Measurements from ENCODE around the gene NCAPH2. TPM values are rescaled to one million over a fixed set of nuclear protein-coding genes. Genes with fewer than 3 reads are reported as not detected.

The NCAPH2 gene
- total and polyA plus RNA-seq, 9 of the 15 experiments (the other 6 are each of a cell fraction or from before 2014, with no cell fraction given): 3.6 to 88.6 (median 32.4) TPM

DNA sequence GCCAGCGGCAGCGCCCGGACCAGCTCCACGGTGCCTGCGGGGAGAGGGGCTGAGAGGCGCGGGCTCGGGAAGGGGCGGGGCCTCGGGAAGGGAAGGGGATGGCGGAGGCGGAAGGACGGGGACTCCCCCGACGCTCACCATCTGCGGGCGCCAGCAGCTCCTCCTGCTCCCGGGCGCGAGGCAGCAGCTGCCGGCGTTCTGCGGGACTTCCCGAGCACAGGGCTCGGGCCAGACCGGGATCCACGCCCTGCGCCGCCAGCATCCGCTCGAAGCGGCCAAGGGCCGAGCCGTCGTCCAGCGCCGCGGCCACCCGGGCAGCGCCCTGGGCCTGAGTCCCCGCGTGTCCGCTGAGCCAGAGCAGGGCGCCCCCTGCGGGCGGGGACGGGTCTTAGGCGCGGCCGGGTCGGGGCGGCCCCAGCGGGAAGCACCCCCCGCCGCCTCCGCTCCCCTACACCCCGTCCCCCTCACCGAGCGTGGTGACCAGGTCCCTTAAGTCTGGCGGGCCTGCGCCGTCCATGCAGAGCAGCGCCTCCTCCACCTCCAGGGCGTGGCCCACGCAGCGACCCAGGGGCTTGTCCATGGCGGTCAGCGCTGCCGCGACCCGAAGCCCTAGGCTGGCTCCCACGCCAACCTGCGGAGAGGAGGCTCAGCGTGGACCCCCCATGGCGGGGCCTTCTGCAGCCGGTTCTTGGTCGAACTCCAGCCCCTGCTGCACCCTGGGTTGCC, 18.2 kb downstream of the NCAPH2 start (continued):
- TF ChIP-seq, protein P1, sequence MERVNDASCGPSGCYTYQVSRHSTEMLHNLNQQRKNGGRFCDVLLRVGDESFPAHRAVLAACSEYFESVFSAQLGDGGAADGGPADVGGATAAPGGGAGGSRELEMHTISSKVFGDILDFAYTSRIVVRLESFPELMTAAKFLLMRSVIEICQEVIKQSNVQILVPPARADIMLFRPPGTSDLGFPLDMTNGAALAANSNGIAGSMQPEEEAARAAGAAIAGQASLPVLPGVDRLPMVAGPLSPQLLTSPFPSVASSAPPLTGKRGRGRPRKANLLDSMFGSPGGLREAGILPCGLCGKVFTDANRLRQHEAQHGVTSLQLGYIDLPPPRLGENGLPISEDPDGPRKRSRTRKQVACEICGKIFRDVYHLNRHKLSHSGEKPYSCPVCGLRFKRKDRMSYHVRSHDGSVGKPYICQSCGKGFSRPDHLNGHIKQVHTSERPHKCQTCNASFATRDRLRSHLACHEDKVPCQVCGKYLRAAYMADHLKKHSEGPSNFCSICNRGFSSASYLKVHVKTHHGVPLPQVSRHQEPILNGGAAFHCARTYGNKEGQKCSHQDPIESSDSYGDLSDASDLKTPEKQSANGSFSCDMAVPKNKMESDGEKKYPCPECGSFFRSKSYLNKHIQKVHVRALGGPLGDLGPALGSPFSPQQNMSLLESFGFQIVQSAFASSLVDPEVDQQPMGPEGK (CRISPR knock-in tag; IDR thresholded peaks at IDR 0.05; ENCODE audit: borderline replicate concordance): no peak
- no peak for TF ChIP-seq ZNF445 (CRISPR knock-in tag; IDR thresholded peaks at IDR 0.05; ENCODE audit: low read depth)
- TF ChIP-seq CBFB (CRISPR knock-in tag; IDR thresholded peaks at IDR 0.05): no peak
- TF ChIP-seq, protein P2, sequence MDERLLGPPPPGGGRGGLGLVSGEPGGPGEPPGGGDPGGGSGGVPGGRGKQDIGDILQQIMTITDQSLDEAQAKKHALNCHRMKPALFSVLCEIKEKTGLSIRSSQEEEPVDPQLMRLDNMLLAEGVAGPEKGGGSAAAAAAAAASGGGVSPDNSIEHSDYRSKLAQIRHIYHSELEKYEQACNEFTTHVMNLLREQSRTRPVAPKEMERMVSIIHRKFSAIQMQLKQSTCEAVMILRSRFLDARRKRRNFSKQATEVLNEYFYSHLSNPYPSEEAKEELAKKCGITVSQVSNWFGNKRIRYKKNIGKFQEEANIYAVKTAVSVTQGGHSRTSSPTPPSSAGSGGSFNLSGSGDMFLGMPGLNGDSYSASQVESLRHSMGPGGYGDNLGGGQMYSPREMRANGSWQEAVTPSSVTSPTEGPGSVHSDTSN (CRISPR knock-in tag; IDR thresholded peaks at IDR 0.05; ENCODE audit: low read depth): no peak
- TF ChIP-seq, protein P2 (tag; conservative IDR thresholded peaks at IDR 0.05; ENCODE audit: low read depth): no peak
- TF ChIP-seq MCM3 (IDR thresholded peaks at IDR 0.05): no peak
- TF ChIP-seq ZFX (CRISPR knock-in tag; IDR thresholded peaks at IDR 0.05): peak; percentile 77
- no peak for TF ChIP-seq ZC3H8 (IDR thresholded peaks at IDR 0.05)
- TF ChIP-seq ZNF174 (CRISPR knock-in tag; IDR thresholded peaks at IDR 0.05): no peak
- TF ChIP-seq, protein P3, sequence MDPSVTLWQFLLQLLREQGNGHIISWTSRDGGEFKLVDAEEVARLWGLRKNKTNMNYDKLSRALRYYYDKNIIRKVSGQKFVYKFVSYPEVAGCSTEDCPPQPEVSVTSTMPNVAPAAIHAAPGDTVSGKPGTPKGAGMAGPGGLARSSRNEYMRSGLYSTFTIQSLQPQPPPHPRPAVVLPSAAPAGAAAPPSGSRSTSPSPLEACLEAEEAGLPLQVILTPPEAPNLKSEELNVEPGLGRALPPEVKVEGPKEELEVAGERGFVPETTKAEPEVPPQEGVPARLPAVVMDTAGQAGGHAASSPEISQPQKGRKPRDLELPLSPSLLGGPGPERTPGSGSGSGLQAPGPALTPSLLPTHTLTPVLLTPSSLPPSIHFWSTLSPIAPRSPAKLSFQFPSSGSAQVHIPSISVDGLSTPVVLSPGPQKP (CRISPR knock-in tag; IDR thresholded peaks at IDR 0.05): no peak
- TF ChIP-seq CSDE1 (IDR thresholded peaks at IDR 0.05): no peak
- TF ChIP-seq BCOR (IDR thresholded peaks at IDR 0.05): no peak
- TF ChIP-seq JUNB (CRISPR knock-in tag; conservative IDR thresholded peaks at IDR 0.05): no peak
- no peak for TF ChIP-seq BMI1 (IDR thresholded peaks at IDR 0.05; ENCODE audit: low read length)
- no peak for TF ChIP-seq EZH2 (IDR thresholded peaks at IDR 0.05; ENCODE audit: borderline replicate concordance, low read depth, low read length)
- TF ChIP-seq ATF1 (CRISPR knock-in tag; IDR thresholded peaks at IDR 0.05): no peak
- TF ChIP-seq ATF1 (tag; IDR thresholded peaks at IDR 0.05): 0 out of 2 replicates have a peak, but pooled peaks have one; percentile 17
- TF ChIP-seq POLR2AphosphoS5 (IDR thresholded peaks at IDR 0.05; ENCODE audit: control insufficient read depth, insufficient read depth, low read depth, low read length): no peak
- TF ChIP-seq, protein P4, sequence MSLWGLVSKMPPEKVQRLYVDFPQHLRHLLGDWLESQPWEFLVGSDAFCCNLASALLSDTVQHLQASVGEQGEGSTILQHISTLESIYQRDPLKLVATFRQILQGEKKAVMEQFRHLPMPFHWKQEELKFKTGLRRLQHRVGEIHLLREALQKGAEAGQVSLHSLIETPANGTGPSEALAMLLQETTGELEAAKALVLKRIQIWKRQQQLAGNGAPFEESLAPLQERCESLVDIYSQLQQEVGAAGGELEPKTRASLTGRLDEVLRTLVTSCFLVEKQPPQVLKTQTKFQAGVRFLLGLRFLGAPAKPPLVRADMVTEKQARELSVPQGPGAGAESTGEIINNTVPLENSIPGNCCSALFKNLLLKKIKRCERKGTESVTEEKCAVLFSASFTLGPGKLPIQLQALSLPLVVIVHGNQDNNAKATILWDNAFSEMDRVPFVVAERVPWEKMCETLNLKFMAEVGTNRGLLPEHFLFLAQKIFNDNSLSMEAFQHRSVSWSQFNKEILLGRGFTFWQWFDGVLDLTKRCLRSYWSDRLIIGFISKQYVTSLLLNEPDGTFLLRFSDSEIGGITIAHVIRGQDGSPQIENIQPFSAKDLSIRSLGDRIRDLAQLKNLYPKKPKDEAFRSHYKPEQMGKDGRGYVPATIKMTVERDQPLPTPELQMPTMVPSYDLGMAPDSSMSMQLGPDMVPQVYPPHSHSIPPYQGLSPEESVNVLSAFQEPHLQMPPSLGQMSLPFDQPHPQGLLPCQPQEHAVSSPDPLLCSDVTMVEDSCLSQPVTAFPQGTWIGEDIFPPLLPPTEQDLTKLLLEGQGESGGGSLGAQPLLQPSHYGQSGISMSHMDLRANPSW (CRISPR knock-in tag; IDR thresholded peaks at IDR 0.05): no peak
- 0 out of 2 replicates have a peak, but pooled peaks have one; percentile 32 for TF ChIP-seq DPF2 (IDR thresholded peaks at IDR 0.05)
- TF ChIP-seq OTX1 (CRISPR knock-in tag; IDR thresholded peaks at IDR 0.05): no peak
- no peak for TF ChIP-seq HDAC6 (IDR thresholded peaks at IDR 0.05; ENCODE audit: low read depth, low read length)
- TF ChIP-seq ESRRA (IDR thresholded peaks at IDR 0.05; ENCODE audit: borderline replicate concordance, low read depth): no peak
